Gastroesophageal sphincter (tissue), 3 donors: ENCODE data around the gene CEP250.

Experiments
- CTCF ChIP-seq, 4 experiments: fragments of 200-600 bp in 2 of 4; fragments of 450-650 bp in 2 of 4; sonication (generic) in 1 of 4; IDR thresholded peaks; one replicate each; pipeline ENCODE4 v1.5.1; 2017 to 2019; ENCODE audit warnings: antibody characterized with exemption in 4 of 4, mild to moderate bottlenecking in 2 of 4, moderate library complexity in 2 of 4
- POLR2AphosphoS5 ChIP-seq: sonication (generic); formaldehyde crosslinking; IDR thresholded peaks from one replicate; pipeline ENCODE4 v1.6.1; 2017; ENCODE audit warnings: antibody characterized with exemption

DNA sequence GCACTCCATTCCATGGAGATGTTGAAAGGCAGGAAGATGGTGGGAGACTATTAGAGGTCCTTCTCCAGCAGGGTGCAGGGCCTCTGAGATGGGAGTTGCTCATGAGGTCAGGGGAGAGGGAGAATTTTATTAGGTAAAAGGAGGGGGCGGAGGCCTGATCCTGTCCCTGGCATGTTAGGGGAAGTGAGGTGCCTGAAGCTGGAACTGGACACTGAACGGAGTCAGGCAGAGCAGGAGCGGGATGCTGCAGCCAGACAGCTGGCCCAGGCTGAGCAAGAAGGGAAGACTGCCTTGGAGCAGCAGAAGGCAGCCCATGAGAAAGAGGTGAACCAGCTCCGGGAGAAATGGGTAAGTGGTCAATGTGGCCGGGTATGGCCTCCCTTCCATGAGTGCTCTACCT is 24.4 kb downstream of the CEP250 start:
- TF ChIP-seq POLR2AphosphoS5, result no peak
- no peak for TF ChIP-seq CTCF (IDR thresholded peaks at IDR 0.05)
